HepG2 (cell line): ENCODE results near the gene TECTA.

Experiments used
- DNMT3B ChIP-seq: conservative IDR thresholded peaks from 2 replicates; pipeline ENCODE4 v1.6.1; 2016; ENCODE audit warnings: missing biosample characterization, control low read depth
- FOSL1 ChIP-seq: sonication (generic); formaldehyde crosslinking; IDR thresholded peaks from 2 replicates; pipeline ENCODE4 v1.9.0; 2021; ENCODE audit warnings: missing genetic modification reagents, borderline replicate concordance
- FOXM1 ChIP-seq: sonication (generic); formaldehyde crosslinking; IDR thresholded peaks from 2 replicates; pipeline ENCODE4 v1.5.0; 2020; ENCODE audit warnings: missing genetic modification reagents
- GZF1 ChIP-seq: sonication (generic); formaldehyde crosslinking; IDR thresholded peaks from 2 replicates; pipeline ENCODE4 v1.5.1; 2020; ENCODE audit warnings: mild to moderate bottlenecking, missing genetic modification reagents
- MYC ChIP-seq: sonication (generic); formaldehyde crosslinking; IDR thresholded peaks from 2 replicates; pipeline ENCODE4 v1.9.0; 2021; ENCODE audit warnings: missing genetic modification reagents, borderline replicate concordance
- PHF8 ChIP-seq: sonication (generic); formaldehyde crosslinking; IDR thresholded peaks from 2 replicates; pipeline ENCODE4 v1.5.0; 2020; ENCODE audit warnings: missing genetic modification reagents
- THYN1 ChIP-seq: sonication (generic); formaldehyde crosslinking; IDR thresholded peaks from 2 replicates; pipeline ENCODE4 v1.8.1; 2023; ENCODE audit warnings: low read depth, mild to moderate bottlenecking, moderate library complexity, missing genetic modification reagents, borderline replicate concordance
- ZNF205 ChIP-seq: IDR thresholded peaks from 2 replicates; pipeline ENCODE4 v1.6.1; 2018; ENCODE audit warnings: missing biosample characterization, missing genetic modification reagents
- TF ChIP-seq, protein P1 (sequence below): sonication (generic); formaldehyde crosslinking; IDR thresholded peaks from 2 replicates; pipeline ENCODE4 v1.5.0; 2020; ENCODE audit warnings: missing genetic modification reagents

DNA sequence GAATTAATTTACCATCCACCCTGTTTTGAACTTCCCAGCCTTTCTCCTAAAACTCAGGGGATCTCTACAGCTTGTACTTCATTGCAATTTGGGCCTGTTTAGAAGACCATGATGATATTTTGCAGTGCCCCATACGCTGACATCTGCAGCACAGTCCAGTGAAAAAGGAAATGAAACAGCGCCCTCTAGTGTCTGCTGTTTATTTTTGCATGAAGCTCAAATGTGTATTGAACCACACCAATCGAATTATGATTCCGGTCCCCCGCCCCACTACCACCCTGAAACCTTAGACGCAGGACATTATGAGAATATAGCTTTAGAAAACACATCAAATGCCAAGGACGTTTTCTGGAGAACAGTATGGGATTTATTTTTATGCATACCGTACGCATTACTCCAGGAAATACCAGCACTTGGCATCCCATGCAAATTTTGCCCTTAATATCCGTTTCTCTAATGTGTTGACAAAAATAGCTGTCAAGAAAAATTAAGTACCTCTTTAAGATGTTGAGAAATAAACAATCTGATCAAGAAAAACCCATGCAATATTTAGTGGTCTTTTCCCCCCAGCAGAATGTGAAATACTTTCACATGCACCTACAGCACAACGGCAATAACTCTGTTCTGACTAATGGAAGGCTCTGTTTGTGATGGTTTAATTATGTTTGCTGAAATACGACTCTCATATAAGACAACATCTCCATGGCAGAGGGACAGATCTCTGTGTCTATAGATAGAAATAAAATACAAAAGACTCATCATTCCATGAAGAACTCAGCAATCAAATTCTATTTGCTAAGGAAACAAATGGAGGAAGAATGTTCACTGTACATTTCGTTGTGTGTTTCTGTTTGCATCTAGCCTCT is 93.9 kb downstream of the TECTA start:
- TF ChIP-seq ZNF205 (CRISPR knock-in tag) (no peak), THYN1 (CRISPR knock-in tag) (no peak), FOSL1 (CRISPR knock-in tag) (no peak), DNMT3B (no peak), GZF1 (CRISPR knock-in tag) (no peak), MYC (CRISPR knock-in tag) (no peak), FOXM1 (CRISPR knock-in tag) (no peak), PHF8 (CRISPR knock-in tag) (no peak)
- TF ChIP-seq, protein P1, sequence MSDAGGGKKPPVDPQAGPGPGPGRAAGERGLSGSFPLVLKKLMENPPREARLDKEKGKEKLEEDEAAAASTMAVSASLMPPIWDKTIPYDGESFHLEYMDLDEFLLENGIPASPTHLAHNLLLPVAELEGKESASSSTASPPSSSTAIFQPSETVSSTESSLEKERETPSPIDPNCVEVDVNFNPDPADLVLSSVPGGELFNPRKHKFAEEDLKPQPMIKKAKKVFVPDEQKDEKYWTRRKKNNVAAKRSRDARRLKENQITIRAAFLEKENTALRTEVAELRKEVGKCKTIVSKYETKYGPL (CRISPR knock-in tag), result no peak
